NOMO-1 treated with dmso at 0.1 percent for 144 hours (cell line): ENCODE measurements around the gene IFI35.
"Not testable (repeated sequence)": the region's sequence is repeated elsewhere in the genome, so short reads cannot be mapped to it uniquely, and the experiment has no call there.

Experiments used
- DNase-seq: peaks from one replicate; lab custom pipeline; 2025; ENCODE audit not compliant: unreplicated experiment; lab: John Stamatoyannopoulos, UW

IFI35 gene

GRCh38 chr17:43051969-43052368 is 45.4 kb downstream of the IFI35 start:
- DNase-seq: no peak

- not testable (repeated sequence) for DNase-seq
Measured at GRCh38 chr17:43053008-43053407, 46.4 kb downstream of the IFI35 start.

- DNase-seq: no peak
Measured at GRCh38 chr17:43056051-43056450, 49.5 kb downstream of the IFI35 start.

- no peak for DNase-seq
Measured at GRCh38 chr17:43062984-43063638, 56.5 kb downstream of the IFI35 start.
